Activated CD8-positive, alpha-beta memory T cell treated with anti-CD3 and anti-CD28 coated beads, Interleukin-2, amount 10 ng/mL, durations not matched to agents 7 days and 5 days (primary cell): ENCODE data around the gene EIF5. TPM values are rescaled to one million over a fixed set of nuclear protein-coding genes. Genes with fewer than 3 reads are reported as not detected.
"Not testable (repeated sequence)": the region's sequence is repeated elsewhere in the genome, so short reads cannot be mapped to it uniquely, and the experiment has no call there.

Source experiments
- ATAC-seq: fragments of 150-1000 bp; cut with Tn5 transposase; one replicate; pipeline ENCODE4 v1.10.0; 2021; ENCODE audit warnings: moderate library complexity
- CTCF ChIA-PET: fragments of 350-600 bp; sonication (Branson Sonifier 250); formaldehyde crosslinking; loops from one replicate; lab custom pipeline; 2021; ENCODE audit warnings: antibody characterized with exemption; lab: Charles Lee
- DNase-seq: peaks from one replicate; pipeline ENCODE4 v3.0.0-alpha.2; 2020
- H3K27ac Mint-ChIP-seq: one replicate; pipeline ENCODE4 v1.8.0; 2021; ENCODE audit warnings: mild to moderate bottlenecking, mixed read lengths
- H3K27me3 Mint-ChIP-seq: one replicate; pipeline ENCODE4 v1.8.0; 2021; ENCODE audit warnings: mixed read lengths
- H3K36me3 Mint-ChIP-seq: one replicate; pipeline ENCODE4 v1.8.0; 2021; ENCODE audit warnings: mild to moderate bottlenecking, mixed read lengths
- H3K4me1 Mint-ChIP-seq: one replicate; pipeline ENCODE4 v1.8.0; 2021; ENCODE audit warnings: mixed read lengths
- H3K4me3 Mint-ChIP-seq: one replicate; pipeline ENCODE4 v1.8.0; 2021; ENCODE audit warnings: mild to moderate bottlenecking, moderate library complexity, mixed read lengths
- H3K9me3 Mint-ChIP-seq: one replicate; pipeline ENCODE4 v1.8.0; 2022; ENCODE audit warnings: low read depth, mixed read lengths
- total RNA-seq, 2 experiments: library from RNA; stranded (reverse); gene quantifications; one replicate each; pipeline ENCODE4 v1.2.3, GENCODE V29; 2021

Gene EIF5
- total RNA-seq, 2 experiments from 2014 or later = 187 to 255 TPM

DNA sequence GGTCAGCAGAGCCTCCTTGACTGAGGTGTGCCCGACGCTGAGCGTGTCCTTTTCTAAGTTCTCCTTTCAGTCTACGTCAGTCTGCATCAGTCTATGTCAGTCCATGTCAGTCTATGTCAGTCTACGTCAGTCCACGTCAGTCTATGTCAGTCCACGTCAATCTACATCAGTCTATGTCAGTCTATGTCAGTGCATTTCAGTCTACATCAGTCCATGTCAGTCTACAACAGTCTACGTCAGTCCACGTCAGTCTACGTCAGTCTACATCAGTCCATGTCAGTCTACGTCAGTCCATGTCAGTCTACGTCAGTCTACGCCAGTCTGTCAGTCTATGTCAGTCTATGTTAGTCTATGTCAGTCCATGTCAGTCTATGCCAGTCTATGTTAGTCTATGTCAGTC lies 15.9 kb downstream of the EIF5 start:
- no peak overlapping the region for H3K27ac Mint-ChIP-seq
- H3K4me3 Mint-ChIP-seq = no peak overlapping the region
- ATAC-seq (no peak), DNase-seq (no peak)
- peaks cover 2% of the 10 kb centered on the region for H3K36me3 Mint-ChIP-seq
- H3K27me3 Mint-ChIP-seq = peaks cover 5% of the 10 kb centered on the region
- CTCF ChIA-PET = no interaction called here
- H3K4me1 Mint-ChIP-seq = no peaks in the 10 kb centered on the region
- H3K9me3 Mint-ChIP-seq = no peaks in the 10 kb centered on the region

DNA sequence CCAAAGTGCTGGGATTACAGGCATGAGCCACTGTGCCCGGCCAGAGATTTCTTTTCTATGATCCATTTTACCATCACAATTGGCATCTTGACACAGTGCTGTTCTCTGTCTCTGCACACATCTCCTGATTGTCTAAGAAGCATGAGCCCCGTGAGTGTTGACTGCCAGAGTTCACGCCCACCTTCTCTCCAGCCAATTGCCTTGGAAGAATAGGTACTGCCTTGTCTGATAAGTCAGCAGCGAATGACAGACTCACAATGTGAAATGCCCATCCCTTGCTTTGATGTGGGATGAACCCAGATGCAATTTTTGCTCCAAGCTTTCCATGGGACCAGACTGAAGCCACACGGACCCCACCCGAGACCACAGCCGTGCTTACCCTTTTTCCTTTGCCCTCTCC lies 19.3 kb downstream of the EIF5 start:
- H3K27me3 Mint-ChIP-seq = peaks cover 5% of the 10 kb centered on the region
- CTCF ChIA-PET = interaction anchor here (1.0 to 2.4 kb wide), 2 partner anchors 9 to 38 kb away, joined by 3 to 7 read pairs; no protein-coding TSS in a partner anchor
- peaks cover 16% of the 10 kb centered on the region for H3K4me1 Mint-ChIP-seq
- H3K36me3 Mint-ChIP-seq = no peaks in the 10 kb centered on the region
- ATAC-seq = no peak
- DNase-seq = no peak
- H3K9me3 Mint-ChIP-seq = no peaks in the 10 kb centered on the region
- H3K27ac Mint-ChIP-seq = no peak overlapping the region
- no peak overlapping the region for H3K4me3 Mint-ChIP-seq

DNA sequence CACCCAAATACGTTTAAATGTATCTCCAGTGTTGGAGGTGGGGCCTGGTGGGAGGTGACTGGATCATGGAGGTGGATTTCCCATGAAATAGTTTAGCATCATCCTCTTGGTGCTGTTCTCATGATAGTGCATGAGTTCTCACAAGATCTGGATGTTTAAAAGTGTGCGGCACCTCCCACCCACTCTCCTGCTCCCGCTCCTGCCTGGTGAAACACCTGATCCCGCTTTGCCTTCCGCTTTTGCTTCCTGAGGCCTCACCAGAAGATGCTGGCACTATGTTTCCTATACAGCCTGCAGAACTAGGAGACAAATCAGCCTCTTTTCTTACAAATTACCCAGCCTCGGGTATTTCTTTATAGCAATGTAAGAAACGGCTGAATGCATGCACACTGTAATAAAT lies 20.1 kb downstream of the EIF5 start:
- ATAC-seq (no peak), DNase-seq (no peak)
- no peak overlapping the region for H3K27ac Mint-ChIP-seq
- H3K36me3 Mint-ChIP-seq = no peaks in the 10 kb centered on the region
- H3K27me3 Mint-ChIP-seq = peaks cover 5% of the 10 kb centered on the region
- peaks cover 16% of the 10 kb centered on the region for H3K4me1 Mint-ChIP-seq
- CTCF ChIA-PET = interaction anchor here (2.4 kb wide), 1 partner anchor 10 kb away, joined by 7 read pairs; no protein-coding TSS in a partner anchor
- no peaks in the 10 kb centered on the region for H3K9me3 Mint-ChIP-seq
- H3K4me3 Mint-ChIP-seq = no peak overlapping the region

DNA sequence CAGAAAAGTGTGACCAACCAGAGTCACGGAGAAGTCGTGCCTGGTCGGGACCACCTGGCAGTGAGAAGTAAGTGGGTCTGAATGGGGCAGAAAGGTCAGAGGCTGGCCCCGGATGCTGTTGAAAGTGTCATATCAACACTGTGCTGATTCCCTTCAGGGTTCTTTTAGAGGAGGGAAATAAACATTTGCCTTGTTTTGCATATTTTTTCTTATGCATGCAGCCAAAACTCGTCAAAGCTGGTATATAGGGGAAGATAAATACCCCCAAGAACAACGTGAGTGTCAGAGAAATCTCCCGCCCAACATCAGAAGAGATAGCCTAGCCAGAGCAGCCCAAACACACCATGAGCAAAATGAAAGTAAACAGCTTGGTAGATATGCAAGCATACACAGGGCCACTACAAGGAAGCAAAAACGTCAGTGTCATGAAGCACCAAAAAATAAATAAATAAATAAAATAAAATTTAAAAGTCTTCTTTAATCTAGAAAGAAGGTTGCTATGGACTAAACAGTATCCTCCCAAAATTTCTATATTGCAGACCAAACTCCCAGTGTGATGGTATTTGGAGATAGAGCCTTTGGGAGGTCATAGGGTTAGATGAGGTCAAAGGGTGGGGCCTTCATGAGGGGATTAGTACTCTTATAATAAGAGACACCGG lies 22.1 kb downstream of the EIF5 start:
- ATAC-seq = peak; percentile 69
- no peak overlapping the region for H3K4me3 Mint-ChIP-seq
- CTCF ChIA-PET = interaction anchor here (1.7 to 3.3 kb wide), 3 partner anchors 24 to 251 kb away, joined by 5 to 10 read pairs (median 5); no protein-coding TSS in a partner anchor
- peak overlapping the region; percentile 10 for H3K27ac Mint-ChIP-seq
- peaks cover 5% of the 10 kb centered on the region for H3K27me3 Mint-ChIP-seq
- no peaks in the 10 kb centered on the region for H3K9me3 Mint-ChIP-seq
- DNase-seq = no peak
- H3K4me1 Mint-ChIP-seq = peaks cover 16% of the 10 kb centered on the region
- no peaks in the 10 kb centered on the region for H3K36me3 Mint-ChIP-seq

DNA sequence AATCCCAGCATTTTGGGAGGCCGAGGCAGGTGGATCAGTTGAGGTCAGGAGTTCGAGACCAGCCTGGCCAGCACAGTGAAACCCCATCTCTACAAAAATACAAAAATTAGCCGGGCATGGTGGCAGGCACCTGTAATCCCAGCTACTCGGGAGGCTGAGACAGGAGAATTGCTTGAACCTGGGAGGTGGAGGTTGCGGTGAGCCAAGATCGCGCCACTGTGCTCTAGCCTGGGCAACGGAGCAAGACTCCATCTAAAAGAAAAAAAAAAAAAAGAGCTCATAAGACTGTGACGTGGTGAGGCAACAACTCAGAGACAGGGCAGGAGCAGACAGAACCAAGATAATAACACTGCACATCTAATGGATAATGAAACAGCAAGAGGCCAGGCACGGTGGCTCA lies 23.5 kb downstream of the EIF5 start:
- CTCF ChIA-PET = interaction anchor here (1.0 to 3.3 kb wide), 6 partner anchors 10 to 33 kb away, joined by 3 to 10 read pairs (median 4); no protein-coding TSS in a partner anchor
- not testable (repeated sequence) for H3K4me3 Mint-ChIP-seq, ATAC-seq, H3K9me3 Mint-ChIP-seq, H3K27ac Mint-ChIP-seq, H3K36me3 Mint-ChIP-seq, H3K27me3 Mint-ChIP-seq, DNase-seq
- peaks cover 20% of the 10 kb centered on the region for H3K4me1 Mint-ChIP-seq

DNA sequence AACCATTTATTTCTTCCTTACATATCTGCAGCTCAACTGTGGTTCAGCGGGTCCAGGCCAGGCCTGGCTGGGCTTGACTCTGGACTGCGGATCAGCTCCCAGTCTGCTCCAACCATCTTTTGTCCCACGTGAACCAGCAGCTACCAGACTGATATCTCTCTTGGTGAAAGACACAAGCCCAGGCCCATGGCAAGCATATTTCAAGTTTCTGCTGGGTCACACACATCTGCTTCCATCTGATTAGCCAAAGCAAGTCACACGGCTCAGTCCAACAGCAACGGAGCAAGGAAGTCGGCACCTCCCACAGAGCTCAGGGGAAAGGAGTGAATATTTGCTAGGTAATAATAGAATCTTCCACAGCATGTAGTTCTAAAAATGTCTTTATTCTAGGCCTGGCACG lies 26.5 kb downstream of the EIF5 start:
- CTCF ChIA-PET = no interaction called here
- Mint-ChIP-seq H3K4me1 (peaks cover 20% of the 10 kb centered on the region), H3K9me3 (peaks cover 12% of the 10 kb centered on the region), H3K27ac (no peak overlapping the region), H3K4me3 (no peak overlapping the region), H3K36me3 (peaks cover 16% of the 10 kb centered on the region), H3K27me3 (peaks cover 7% of the 10 kb centered on the region)
- ATAC-seq (no peak), DNase-seq (no peak)

DNA sequence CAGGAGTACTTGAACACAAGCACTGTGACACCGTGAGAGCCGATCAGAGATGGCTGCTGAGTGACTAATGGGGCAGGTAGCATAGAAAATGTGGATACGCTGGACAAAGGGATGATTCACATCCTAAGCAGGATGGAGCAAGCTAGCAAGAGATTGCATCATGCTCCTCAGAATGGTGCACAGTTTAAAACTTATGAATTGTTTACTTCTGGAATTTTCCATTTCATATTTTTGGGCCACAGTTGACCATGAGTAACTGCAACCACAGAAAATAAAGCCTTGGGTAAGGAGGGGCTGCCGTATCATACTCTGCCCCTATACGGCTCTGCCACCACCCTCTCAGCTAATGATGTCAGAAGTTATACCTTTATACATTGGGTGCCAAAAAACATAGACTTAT lies 27.8 kb downstream of the EIF5 start:
- no peak overlapping the region for H3K27ac Mint-ChIP-seq
- DNase-seq = no peak

DNA sequence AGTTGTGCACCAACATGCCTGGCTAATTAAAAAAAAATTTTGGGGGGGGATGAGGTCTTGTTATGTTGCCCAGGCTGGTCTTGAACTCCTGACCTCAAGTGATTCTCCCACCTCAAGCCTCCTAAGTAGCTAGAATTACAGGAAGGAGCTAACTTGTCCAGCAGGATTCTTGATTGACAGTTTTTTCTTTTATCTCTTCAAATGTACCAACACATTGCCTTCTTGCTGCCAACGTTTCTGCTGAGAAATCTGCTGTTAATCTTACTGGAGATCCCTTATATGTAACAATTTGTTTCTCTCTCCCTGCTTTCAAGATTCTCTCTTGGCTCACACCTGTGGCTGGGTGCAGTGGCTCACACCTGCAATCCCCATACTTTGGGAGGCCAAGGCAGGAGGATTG lies 28.7 kb downstream of the EIF5 start:
- ATAC-seq (no peak), DNase-seq (no peak)
- Mint-ChIP-seq H3K4me3 (no peak overlapping the region), H3K27me3 (peaks cover 7% of the 10 kb centered on the region), H3K27ac (no peak overlapping the region), H3K36me3 (peaks cover 16% of the 10 kb centered on the region), H3K4me1 (peaks cover 6% of the 10 kb centered on the region), H3K9me3 (peaks cover 12% of the 10 kb centered on the region)
- CTCF ChIA-PET = interaction anchor here (0.9 kb wide), 1 partner anchor 137 kb away, joined by 3 read pairs; no protein-coding TSS in a partner anchor

More for the DNA sequence above, 27.8 kb downstream of the EIF5 start:
- Mint-ChIP-seq H3K4me3 (no peak overlapping the region), H3K9me3 (peaks cover 12% of the 10 kb centered on the region), H3K27me3 (peaks cover 7% of the 10 kb centered on the region), H3K36me3 (peaks cover 16% of the 10 kb centered on the region), H3K4me1 (peaks cover 13% of the 10 kb centered on the region)
- CTCF ChIA-PET = no interaction called here
- no peak for ATAC-seq

DNA sequence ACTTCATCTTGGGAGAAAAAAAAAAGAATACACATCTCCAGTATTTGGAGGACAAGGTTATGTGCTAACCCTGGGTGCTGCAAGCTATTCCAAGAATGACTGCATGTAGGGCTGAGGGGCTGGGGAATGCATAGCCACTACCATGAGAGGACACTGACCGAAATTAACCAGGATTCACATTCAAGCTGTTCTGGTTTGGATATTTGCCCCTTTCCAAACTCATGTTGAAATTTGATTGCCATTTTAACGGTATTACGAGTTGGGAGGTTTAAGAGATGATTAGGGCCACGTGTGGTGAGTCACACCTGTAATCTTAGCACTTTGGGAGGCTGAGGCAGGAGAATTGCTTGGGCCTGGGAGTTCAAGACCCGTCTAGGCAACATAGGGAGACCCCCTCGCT lies 32.7 kb downstream of the EIF5 start:
- peaks cover 14% of the 10 kb centered on the region for H3K36me3 Mint-ChIP-seq
- H3K27me3 Mint-ChIP-seq = peaks cover 9% of the 10 kb centered on the region
- no peak overlapping the region for H3K4me3 Mint-ChIP-seq
- no peak overlapping the region for H3K27ac Mint-ChIP-seq
- ATAC-seq (no peak), DNase-seq (no peak)
- CTCF ChIA-PET = interaction anchor here (2.5 kb wide), 1 partner anchor 24 kb away, joined by 5 read pairs; no protein-coding TSS in a partner anchor
- peaks cover 2% of the 10 kb centered on the region for H3K4me1 Mint-ChIP-seq
- peaks cover 10% of the 10 kb centered on the region for H3K9me3 Mint-ChIP-seq

DNA sequence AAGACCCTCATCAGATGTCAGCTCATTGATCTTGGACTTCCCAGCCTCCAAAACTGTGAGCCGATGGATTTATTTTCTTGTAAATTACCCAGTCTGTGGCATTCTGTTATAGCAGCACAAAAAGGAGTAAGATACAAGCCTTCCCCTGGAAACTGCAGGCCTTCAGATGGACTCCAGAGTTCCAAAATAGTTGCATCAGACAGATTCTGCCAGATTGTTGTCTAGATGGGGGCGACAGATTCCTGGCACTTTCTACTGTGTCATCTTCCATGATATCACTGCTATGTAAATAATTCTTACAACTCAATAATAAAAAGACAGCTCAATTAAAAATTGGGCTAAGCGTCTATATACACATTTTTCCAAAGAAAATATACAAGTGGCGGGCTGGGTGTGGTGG lies 34.0 kb downstream of the EIF5 start:
- H3K9me3 Mint-ChIP-seq = peaks cover 6% of the 10 kb centered on the region
- peaks cover 9% of the 10 kb centered on the region for H3K27me3 Mint-ChIP-seq
- ATAC-seq (no peak), DNase-seq (no peak)
- no peak overlapping the region for H3K4me3 Mint-ChIP-seq
- CTCF ChIA-PET = interaction anchor here (2.5 kb wide), 1 partner anchor 23 kb away, joined by 5 read pairs; no protein-coding TSS in a partner anchor
- H3K27ac Mint-ChIP-seq = no peak overlapping the region
- peaks cover 7% of the 10 kb centered on the region for H3K36me3 Mint-ChIP-seq
- peaks cover 5% of the 10 kb centered on the region for H3K4me1 Mint-ChIP-seq

DNA sequence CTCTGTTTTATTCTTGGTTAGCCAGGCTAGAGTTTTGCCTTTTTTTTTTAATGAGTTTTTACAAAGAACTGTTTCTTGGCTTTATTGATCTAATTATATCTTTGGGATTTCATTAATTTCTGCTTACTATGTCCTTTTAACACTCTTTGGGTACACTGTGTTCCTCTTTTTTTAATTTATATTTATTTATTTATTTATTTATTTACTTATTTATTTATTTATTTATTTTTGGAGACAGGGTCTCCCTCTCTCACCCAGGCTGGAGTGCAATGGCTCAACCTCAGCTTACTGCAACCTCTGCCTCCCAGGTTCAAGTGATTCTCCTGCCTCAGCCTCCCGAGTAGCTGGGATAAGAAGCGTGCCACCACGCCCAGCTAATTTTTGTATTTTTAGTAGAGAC lies 36.0 kb downstream of the EIF5 start:
- H3K36me3 Mint-ChIP-seq = no peaks in the 10 kb centered on the region

DNA sequence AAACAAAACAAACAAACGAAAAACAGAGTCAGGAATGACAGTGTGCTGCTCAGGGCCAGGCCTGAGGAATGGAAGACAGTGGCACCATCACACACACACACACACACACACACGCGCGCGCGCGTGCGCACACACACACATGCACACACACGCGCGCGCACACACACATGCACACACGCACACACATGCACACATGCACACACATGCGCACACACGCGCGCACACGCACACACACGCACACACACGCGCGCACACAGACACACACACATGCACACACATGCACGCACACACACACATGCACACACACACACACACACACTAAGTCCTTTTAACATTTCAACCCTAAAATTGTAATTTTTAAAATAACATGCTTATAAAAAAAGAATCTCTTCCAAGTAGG lies 38.0 kb downstream of the EIF5 start:
- Mint-ChIP-seq H3K4me1 (peaks cover 9% of the 10 kb centered on the region), H3K4me3 (no peak overlapping the region), H3K36me3 (no peaks in the 10 kb centered on the region), H3K27me3 (peaks cover 10% of the 10 kb centered on the region), H3K27ac (no peak overlapping the region), H3K9me3 (no peaks in the 10 kb centered on the region)
- CTCF ChIA-PET = no interaction called here
- no peak for DNase-seq
- no peak for ATAC-seq

More for the DNA sequence above, 36.0 kb downstream of the EIF5 start:
- H3K27me3 Mint-ChIP-seq = peaks cover 10% of the 10 kb centered on the region
- ATAC-seq = no peak
- H3K4me3 Mint-ChIP-seq = no peak overlapping the region
- CTCF ChIA-PET = interaction anchor here (0.7 to 1.7 kb wide), 3 partner anchors 8 to 1085 kb away, joined by 3 to 5 read pairs (median 3); no protein-coding TSS in a partner anchor
- no peaks in the 10 kb centered on the region for H3K9me3 Mint-ChIP-seq
- H3K4me1 Mint-ChIP-seq = peaks cover 9% of the 10 kb centered on the region
- H3K27ac Mint-ChIP-seq = no peak overlapping the region
- DNase-seq = no peak

DNA sequence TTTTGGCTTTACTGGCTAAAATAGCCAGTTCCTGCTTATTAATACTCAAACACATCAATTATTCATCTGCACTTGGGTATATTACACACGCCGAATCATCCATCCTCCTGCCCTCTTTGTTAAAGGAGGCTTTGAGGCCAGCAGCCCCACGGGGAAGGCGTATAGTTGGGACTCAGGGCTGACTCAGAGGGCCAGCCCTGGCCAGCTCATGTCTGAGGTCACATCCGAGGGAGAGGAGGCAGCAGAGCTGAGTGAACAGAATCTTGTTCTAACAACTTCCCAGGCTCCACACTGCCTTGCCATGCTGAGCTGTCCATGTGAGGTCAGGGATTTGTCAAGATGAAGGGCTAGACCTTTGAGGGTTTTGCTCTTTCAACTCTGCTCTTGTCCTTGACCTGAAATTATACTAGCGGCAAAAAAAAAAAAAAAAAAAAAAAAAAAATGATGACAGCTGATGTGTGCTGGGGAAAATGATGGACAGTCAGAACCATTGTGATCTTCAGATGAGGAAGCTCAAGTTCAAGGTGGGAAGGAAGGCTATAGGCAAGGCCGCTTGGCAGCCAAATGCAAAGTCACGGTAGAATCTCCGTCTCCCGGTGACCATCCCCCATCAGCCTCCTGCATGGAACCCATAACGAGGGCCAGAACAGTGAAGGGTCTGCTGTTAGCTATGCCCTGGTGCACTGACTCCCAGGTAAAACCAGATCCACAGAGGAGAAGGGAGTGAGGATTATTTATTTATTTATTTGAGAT lies 38.7 kb downstream of the EIF5 start:
- no peak overlapping the region for H3K27ac Mint-ChIP-seq
- no peak for ATAC-seq

More for the DNA sequence above, 38.7 kb downstream of the EIF5 start:
- CTCF ChIA-PET = interaction anchor here (0.8 to 2.3 kb wide), 2 partner anchors 8 to 18 kb away, joined by 4 to 7 read pairs; no protein-coding TSS in a partner anchor
- no peaks in the 10 kb centered on the region for H3K36me3 Mint-ChIP-seq
- H3K4me1 Mint-ChIP-seq = peaks cover 9% of the 10 kb centered on the region
- DNase-seq = no peak
- no peak overlapping the region for H3K4me3 Mint-ChIP-seq
- H3K9me3 Mint-ChIP-seq = no peaks in the 10 kb centered on the region
- peaks cover 10% of the 10 kb centered on the region for H3K27me3 Mint-ChIP-seq
